T-helper 1 cell treated with Interleukin-12 subunit alpha and Interleukin-12 subunit beta and Interleukin-4 antibody, amounts not matched to agents 30 μg/mL and 1 μg/mL, for 36 hours (primary cell): ENCODE results near the gene LPAR5.

Experiments used
- H3K27ac Mint-ChIP-seq: one replicate; pipeline ENCODE4 v1.8.0; 2021; ENCODE audit warnings: mild to moderate bottlenecking, mixed read lengths
- H3K27me3 Mint-ChIP-seq: one replicate; pipeline ENCODE4 v1.8.0; 2021; ENCODE audit warnings: low read depth, mixed read lengths
- H3K36me3 Mint-ChIP-seq: one replicate; pipeline ENCODE4 v1.8.0; 2021; ENCODE audit warnings: low read depth, mixed read lengths
- H3K4me1 Mint-ChIP-seq: one replicate; pipeline ENCODE4 v1.8.0; 2021; ENCODE audit warnings: low read depth, mixed read lengths
- H3K4me3 Mint-ChIP-seq: one replicate; pipeline ENCODE4 v1.8.0; 2021; ENCODE audit warnings: mild to moderate bottlenecking, moderate library complexity, mixed read lengths
- H3K9me3 Mint-ChIP-seq: one replicate; pipeline ENCODE4 v1.8.0; 2021; ENCODE audit warnings: mixed read lengths

LPAR5 gene

GRCh38 chr12:6646276-6647082, 10.7 kb upstream of the LPAR5 start:
- Mint-ChIP-seq H3K4me1 (peaks cover 10% of the 10 kb centered on the region), H3K27me3 (peaks cover 12% of the 10 kb centered on the region), H3K9me3 (peaks cover 22% of the 10 kb centered on the region), H3K4me3 (peak overlapping the region; percentile 66), H3K27ac (peak overlapping the region; percentile 52), H3K36me3 (peaks cover 23% of the 10 kb centered on the region)

GRCh38 chr12:6644903-6645302, 9.1 kb upstream of the LPAR5 start:
- H3K27me3 Mint-ChIP-seq = peaks cover 21% of the 10 kb centered on the region
- peaks cover 22% of the 10 kb centered on the region for H3K9me3 Mint-ChIP-seq
- H3K4me1 Mint-ChIP-seq = peaks cover 10% of the 10 kb centered on the region
- H3K27ac Mint-ChIP-seq = no peak overlapping the region
- H3K4me3 Mint-ChIP-seq = no peak overlapping the region
- H3K36me3 Mint-ChIP-seq = peaks cover 19% of the 10 kb centered on the region

DNA sequence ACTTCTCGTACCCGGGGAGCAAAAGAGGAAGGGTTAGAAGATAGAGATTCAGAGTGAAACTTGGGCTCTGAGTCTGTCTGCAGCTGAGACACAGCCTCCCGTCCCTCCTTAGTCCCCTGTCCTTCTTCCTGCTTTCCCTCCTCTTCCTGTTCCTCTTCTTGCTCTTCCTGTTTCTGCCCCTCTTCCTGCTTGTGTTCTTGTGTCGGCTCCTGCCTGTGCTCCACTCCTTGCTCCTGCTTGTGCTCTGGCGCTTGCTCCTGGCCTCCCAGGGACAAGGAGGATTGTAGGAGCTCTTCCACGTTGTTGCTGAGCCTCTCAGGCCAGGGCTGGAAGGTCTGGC, 8.5 kb upstream of the LPAR5 start:
- Mint-ChIP-seq H3K27ac (no peak overlapping the region), H3K27me3 (peaks cover 21% of the 10 kb centered on the region), H3K4me3 (no peak overlapping the region), H3K4me1 (peaks cover 10% of the 10 kb centered on the region), H3K36me3 (peaks cover 19% of the 10 kb centered on the region), H3K9me3 (peaks cover 22% of the 10 kb centered on the region)

- Mint-ChIP-seq H3K27me3 (peaks cover 21% of the 10 kb centered on the region), H3K27ac (no peak overlapping the region), H3K36me3 (peaks cover 19% of the 10 kb centered on the region), H3K4me1 (peaks cover 10% of the 10 kb centered on the region), H3K4me3 (no peak overlapping the region), H3K9me3 (peaks cover 22% of the 10 kb centered on the region)
Observed at GRCh38 chr12:6643569-6644256, 8.0 kb upstream of the LPAR5 start.

DNA sequence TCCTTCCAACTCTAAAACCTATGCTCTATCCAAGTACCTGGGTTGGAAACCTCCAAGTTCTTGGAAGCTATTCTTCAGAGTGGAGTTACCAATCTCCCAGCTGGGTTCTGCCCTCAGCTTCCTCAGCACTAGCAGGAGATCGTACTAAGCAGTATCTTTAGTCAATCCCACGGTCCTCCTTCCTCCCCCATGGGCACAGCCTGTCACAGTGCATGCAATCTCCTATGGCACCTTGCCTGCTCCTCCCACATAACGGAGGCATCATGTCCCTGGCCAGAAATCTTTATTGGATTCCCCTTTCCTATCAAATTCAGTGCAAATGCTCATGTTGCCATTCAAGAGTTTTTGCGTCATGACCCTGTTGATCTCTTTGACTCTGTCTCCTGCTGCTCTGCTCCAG, 5.4 kb upstream of the LPAR5 start:
- Mint-ChIP-seq H3K4me3 (no peak overlapping the region), H3K27me3 (peaks cover 21% of the 10 kb centered on the region), H3K27ac (no peak overlapping the region), H3K4me1 (peaks cover 8% of the 10 kb centered on the region), H3K36me3 (peaks cover 6% of the 10 kb centered on the region), H3K9me3 (peaks cover 22% of the 10 kb centered on the region)

GRCh38 chr12:6640497-6640896, 4.7 kb upstream of the LPAR5 start:
- peaks cover 22% of the 10 kb centered on the region for H3K9me3 Mint-ChIP-seq
- peaks cover 6% of the 10 kb centered on the region for H3K36me3 Mint-ChIP-seq
- H3K4me3 Mint-ChIP-seq = no peak overlapping the region
- H3K4me1 Mint-ChIP-seq = peaks cover 9% of the 10 kb centered on the region
- peak overlapping the region; percentile 22 for H3K27ac Mint-ChIP-seq
- peaks cover 21% of the 10 kb centered on the region for H3K27me3 Mint-ChIP-seq

GRCh38 chr12:6639151-6639801, 3.5 kb upstream of the LPAR5 start:
- peaks cover 21% of the 10 kb centered on the region for H3K27me3 Mint-ChIP-seq
- H3K36me3 Mint-ChIP-seq = peaks cover 3% of the 10 kb centered on the region
- H3K4me1 Mint-ChIP-seq = peaks cover 9% of the 10 kb centered on the region
- no peak overlapping the region for H3K27ac Mint-ChIP-seq
- peaks cover 16% of the 10 kb centered on the region for H3K9me3 Mint-ChIP-seq
- no peak overlapping the region for H3K4me3 Mint-ChIP-seq

GRCh38 chr12:6638305-6638704, 2.5 kb upstream of the LPAR5 start:
- H3K4me3 Mint-ChIP-seq = no peak overlapping the region
- H3K4me1 Mint-ChIP-seq = peaks cover 9% of the 10 kb centered on the region
- H3K36me3 Mint-ChIP-seq = no peaks in the 10 kb centered on the region
- H3K27ac Mint-ChIP-seq = no peak overlapping the region
- peaks cover 7% of the 10 kb centered on the region for H3K9me3 Mint-ChIP-seq
- peaks cover 21% of the 10 kb centered on the region for H3K27me3 Mint-ChIP-seq

- H3K9me3 Mint-ChIP-seq = no peaks in the 10 kb centered on the region
- no peaks in the 10 kb centered on the region for H3K27me3 Mint-ChIP-seq
- H3K36me3 Mint-ChIP-seq = no peaks in the 10 kb centered on the region
- peaks cover 30% of the 10 kb centered on the region for H3K4me1 Mint-ChIP-seq
- peak overlapping the region; percentile 78 for H3K27ac Mint-ChIP-seq
- peak overlapping the region; percentile 55 for H3K4me3 Mint-ChIP-seq
Observed at GRCh38 chr12:6635375-6635855, 344 bp downstream of the LPAR5 start.

DNA sequence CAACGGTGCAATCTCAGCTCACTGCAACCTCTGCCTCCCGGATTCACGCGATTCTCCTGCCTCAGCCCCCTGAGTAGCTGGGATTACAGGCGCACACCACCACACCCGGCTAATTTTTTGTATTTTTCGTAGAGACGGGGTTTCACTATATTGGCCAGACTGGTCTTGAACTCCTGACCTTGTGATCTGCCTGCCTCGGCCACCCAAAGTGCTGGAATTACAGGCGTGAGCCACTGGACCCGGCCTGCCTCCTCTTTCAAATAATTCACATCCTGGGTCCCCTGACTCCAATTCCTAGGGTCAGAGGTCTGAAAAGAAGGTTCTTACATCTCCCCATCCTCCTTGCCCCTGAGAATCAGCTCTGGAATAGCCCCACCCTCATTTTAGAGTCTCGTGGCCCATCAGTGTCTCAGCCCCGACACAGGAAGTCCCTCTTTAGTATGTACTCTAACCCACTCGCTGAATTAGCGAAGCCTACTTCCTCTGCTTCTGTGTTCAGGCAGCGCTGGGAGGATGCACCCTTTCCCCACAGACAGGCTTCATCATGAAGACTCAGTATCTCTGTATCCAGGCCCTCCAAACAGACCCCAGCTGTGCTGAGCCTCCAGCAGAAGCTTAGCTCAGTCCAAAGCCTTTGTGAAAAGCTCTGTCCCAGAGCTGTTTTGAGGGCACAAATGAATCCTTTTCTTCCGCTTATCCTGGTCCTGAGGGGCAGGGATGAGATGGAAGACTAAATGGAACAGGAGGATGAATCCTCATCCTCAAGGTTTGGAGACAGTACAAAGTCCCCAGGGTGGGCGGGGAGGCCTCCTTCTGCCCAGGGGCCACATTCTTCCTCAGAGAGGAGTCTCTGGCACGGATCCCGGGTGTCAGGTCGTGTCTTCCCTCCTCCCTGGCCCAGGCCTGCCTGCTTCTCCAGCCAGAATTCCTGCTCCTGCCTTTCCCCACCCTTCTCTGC, 3.5 kb downstream of the LPAR5 start:
- Mint-ChIP-seq H3K4me1 (peaks cover 39% of the 10 kb centered on the region), H3K27me3 (no peaks in the 10 kb centered on the region), H3K9me3 (no peaks in the 10 kb centered on the region), H3K4me3 (peak overlapping the region; percentile 74), H3K27ac (peak overlapping the region; percentile 96), H3K36me3 (peaks cover 2% of the 10 kb centered on the region)

DNA sequence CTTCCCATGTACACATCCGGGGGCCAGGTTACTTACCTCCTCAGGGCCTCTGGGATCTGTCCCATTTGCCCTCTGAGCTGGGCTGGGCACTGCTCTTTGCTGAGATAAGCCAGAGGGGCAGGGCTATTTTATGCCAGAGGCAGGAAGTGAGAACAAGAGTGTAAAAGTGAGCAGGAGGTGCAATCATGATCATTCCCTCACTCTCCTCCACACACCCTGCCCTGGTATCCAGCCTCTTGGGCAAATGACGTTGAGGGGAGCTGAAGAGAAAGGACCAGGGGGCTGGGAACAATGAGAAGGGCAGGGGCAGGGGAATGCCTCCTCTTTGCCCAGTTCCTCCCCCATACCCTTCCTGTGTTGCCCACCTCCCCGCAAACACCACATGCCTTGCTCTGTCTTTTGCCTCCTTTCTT, 4.2 kb downstream of the LPAR5 start:
- H3K27ac Mint-ChIP-seq = peak overlapping the region; percentile 96
- no peaks in the 10 kb centered on the region for H3K9me3 Mint-ChIP-seq
- peaks cover 43% of the 10 kb centered on the region for H3K4me1 Mint-ChIP-seq
- H3K4me3 Mint-ChIP-seq = peak overlapping the region; percentile 74
- H3K27me3 Mint-ChIP-seq = no peaks in the 10 kb centered on the region
- H3K36me3 Mint-ChIP-seq = peaks cover 2% of the 10 kb centered on the region

GRCh38 chr12:6630736-6631135, 5.0 kb downstream of the LPAR5 start:
- peaks cover 2% of the 10 kb centered on the region for H3K36me3 Mint-ChIP-seq
- peaks cover 41% of the 10 kb centered on the region for H3K4me1 Mint-ChIP-seq
- H3K4me3 Mint-ChIP-seq = peak overlapping the region; percentile 74
- no peaks in the 10 kb centered on the region for H3K27me3 Mint-ChIP-seq
- H3K27ac Mint-ChIP-seq = peak overlapping the region; percentile 96
- H3K9me3 Mint-ChIP-seq = no peaks in the 10 kb centered on the region

DNA sequence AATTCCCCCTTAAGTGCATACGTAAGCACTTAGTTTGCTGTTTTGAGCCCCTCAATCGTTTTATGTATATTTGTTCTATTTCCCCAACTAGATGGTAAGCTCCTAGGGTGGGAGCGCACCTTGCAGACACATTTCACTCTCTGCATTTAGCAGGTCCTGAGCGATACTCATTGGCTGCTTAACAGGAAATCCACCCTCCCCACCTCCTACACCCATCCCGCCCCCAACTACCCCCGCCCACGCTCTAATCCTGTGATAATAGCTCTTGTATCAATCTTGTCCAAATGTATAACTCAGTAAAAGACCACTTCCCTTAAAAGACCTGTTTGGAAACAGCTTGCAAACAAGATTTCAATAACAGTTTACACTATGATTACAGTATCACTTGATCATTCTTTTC, 8.1 kb downstream of the LPAR5 start:
- Mint-ChIP-seq H3K4me1 (peaks cover 31% of the 10 kb centered on the region), H3K27me3 (no peaks in the 10 kb centered on the region), H3K27ac (peak overlapping the region; percentile 83), H3K36me3 (peaks cover 2% of the 10 kb centered on the region), H3K9me3 (no peaks in the 10 kb centered on the region), H3K4me3 (peak overlapping the region; percentile 89)
